GM19328 (cell line): ENCODE results near the gene MED20.

ENCODE experiments used
- ATAC-seq: cut with Tn5 transposase; IDR thresholded peaks from one replicate; pipeline ENCODE4 v1.9.1; 2021; ENCODE audit warnings: mild to moderate bottlenecking, moderate library complexity; ENCODE audit not compliant: unreplicated experiment

MED20 gene

DNA sequence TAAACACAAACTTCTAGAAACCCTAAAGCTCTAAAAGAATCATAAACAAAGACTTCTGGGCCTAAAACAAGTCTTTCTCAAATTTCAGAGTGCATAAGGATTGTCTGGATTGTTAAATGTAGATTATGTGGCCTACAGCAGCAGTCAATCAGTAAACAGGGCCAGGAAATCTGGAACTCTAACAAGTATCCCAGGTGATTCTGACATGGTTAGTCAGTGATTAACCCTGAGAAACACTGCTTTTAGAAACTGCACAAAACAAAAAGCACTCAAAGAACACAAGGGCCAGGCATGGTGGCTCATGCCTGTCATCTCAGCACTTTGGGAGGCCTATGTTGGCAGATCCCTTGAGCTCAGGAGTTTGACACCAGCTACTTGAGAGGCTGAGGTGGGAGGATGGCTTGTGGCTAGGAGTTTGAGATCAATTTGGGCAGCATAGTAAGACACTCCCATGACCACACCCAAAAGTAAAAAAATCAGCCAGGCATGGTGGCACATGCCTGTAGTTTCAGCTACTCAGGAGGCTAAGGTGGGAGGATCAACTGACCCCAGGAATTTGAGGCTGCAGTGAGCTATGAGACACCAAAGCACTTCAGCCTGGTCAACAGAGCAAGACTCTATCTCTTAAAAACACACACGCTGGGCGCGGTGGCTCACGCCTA, 5.9 kb downstream of the MED20 start:
- ATAC-seq, result no peak

- no peak for ATAC-seq
These were observed 6.6 kb downstream of the MED20 start for GRCh38 chr6:41914343-41914742.

DNA sequence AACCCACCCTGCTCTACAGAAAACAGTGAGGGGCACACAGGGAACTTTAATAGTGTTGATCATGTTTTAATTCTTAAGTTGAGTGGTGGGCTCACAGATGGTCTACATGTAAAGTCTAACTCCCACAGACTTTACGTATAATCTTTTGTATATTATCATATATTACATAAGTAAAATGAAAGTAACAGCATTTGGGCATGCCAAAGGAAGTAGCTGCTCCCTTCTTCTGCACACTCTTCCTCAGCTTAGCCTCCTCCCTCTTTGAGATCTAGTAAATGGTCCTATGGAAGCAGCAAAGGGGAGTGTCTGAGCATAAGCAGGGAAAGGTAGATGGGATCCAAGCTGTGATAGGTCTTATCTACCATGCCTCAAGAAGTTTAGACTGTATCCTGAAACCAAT, 11.2 kb downstream of the MED20 start:
- ATAC-seq, result no peak

DNA sequence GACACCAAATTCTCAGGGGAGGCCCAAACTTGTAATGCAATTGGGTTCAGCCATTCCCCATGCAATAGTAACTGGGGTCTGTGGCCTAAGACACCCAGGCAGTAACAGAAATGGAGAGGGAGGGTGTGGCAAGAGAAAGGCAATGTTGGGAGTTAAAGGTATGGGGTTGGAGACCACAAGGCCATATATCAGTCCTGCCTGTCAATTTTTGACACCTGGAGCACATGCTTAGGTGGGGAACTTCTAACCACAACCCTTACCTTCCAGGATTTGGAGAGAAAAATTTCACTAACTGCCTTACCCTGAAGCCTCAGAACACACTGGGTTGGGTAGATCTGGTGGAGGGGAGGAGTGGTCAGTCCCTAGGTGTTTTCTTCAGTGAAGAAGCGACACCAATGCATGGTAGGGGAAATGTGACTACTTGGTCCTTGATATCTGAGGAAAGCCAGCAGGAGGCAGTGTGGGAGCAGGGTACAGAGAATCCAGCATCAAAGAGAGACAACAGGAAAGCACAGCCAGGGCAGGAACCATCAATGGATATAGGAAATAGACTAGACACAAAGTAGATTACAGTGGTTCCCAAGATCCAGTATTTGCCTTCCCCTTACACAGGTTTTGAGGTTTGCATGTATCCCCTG, 18.9 kb downstream of the MED20 start:
- no peak for ATAC-seq

DNA sequence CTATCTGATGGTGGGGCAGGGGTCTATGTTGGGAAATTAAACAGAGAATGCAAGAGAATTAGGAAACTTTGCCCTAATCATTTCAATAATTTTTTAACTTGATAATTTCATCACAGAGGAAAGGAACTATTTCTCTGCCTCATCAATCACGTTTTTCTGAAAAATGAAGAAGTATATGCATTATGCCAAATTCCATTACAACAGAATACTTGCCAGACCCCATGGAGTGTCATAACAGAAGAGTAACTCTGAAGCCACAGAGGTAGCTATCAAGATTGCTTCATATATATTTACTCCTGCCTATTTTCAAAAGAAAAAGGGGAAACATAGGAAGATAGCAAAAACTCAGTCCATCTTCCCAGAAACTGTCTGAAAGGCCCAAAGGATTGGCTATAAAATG, 20.1 kb downstream of the MED20 start:
- ATAC-seq, result no peak

DNA sequence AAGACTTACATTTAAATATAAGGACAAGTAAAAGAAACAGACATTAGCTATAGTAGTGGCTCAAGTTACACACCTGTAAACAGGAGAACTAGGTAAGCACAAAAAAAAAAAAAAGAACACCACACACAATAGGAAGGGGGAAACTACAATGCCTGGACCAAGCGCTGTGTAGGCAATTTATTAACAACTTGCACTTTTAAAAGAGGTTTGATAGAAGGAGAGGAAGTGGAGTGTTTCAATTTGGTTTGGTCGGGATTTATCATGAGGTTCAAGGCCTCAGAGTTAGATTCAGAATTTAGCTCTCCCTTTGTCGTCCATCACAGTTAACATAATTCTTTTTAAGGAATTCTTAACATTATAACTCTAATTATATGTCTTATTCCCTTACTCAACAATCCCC, 24.7 kb downstream of the MED20 start:
- no peak for ATAC-seq

DNA sequence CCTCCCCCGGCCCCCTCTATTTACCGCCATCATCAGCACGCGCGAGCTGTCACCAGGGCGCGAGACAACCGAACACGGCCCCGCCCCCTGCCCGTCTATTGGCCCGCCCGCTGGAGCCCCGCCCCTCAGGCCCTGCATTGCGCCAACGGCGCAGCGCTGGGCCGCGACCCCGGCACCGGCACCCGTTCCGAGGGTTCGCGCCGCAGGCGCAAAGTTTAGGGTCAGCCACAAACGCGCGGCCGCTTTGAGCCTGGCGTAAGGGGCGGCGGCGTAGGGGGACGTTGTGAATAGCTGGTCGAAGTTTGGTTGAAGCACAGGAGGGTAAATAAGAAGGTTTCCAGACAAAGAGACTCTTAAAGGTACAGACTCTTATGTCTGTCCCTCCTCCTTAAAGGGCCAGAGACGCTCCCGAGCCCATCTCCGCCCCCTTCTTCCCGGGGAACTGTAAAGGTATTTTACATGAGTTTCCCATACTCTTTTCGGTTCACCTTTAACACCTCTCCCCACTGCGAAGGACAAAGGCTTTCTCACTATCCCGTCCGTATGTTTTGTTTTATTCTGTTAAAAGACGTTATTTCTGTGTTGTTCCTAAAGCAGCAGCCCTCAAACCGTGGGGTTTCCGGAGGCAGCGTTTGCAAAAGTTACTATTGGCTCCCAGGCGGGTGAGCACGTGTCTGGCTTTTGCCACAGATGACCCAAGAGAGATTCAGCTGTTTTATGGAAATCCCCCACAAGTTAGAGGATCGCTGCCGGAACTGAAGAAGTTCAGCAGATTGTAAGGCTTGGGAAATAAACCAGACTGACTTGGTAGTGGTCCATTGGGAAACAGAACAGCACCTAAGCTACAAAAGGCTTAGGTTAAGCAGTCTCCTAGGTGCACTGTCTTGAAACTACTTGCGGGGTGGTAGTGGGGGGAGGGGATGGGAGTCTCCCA, 25.4 kb downstream of the MED20 start, which contains the start of gene USP49:
Gene USP49, minus strand, starts transcription at position 76 of the 934 bp plus-strand sequence. CDS start 88,392 bp downstream, outside the sequence.
- peak; percentile 71 for ATAC-seq

GRCh38 chr6:41894366-41895299, 26.3 kb downstream of the MED20 start:
- peak; percentile 18 for ATAC-seq

DNA sequence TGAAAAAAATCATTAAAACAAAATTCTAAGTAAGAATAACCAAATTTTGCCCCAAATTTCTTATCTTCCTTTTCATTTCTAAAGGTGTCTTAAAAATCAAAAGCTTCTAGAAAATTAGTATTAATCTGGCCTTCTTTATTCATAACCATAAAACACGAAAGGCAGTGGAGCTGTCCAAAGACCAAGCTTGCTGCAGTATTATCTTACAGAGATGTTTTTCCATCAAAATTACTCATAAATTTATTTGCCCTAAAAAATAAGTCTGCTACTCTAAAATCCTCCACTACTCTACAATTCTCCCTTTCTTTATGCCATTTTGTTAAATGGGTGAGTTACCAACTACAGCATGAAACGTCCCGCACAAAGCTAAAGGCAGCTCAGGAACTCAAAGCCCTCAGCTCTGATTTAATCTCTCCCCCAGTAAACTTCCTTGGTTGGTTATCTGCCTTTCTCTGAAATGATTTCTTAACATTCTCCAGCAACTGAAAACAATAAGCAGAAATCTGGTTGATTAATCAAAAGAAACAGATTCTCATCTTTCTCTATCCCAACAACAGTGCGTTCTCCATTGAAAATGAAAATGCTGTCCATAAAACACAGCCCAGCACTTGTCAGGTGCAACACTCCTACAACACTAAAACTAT, 27.9 kb downstream of the MED20 start:
- no peak for ATAC-seq

DNA sequence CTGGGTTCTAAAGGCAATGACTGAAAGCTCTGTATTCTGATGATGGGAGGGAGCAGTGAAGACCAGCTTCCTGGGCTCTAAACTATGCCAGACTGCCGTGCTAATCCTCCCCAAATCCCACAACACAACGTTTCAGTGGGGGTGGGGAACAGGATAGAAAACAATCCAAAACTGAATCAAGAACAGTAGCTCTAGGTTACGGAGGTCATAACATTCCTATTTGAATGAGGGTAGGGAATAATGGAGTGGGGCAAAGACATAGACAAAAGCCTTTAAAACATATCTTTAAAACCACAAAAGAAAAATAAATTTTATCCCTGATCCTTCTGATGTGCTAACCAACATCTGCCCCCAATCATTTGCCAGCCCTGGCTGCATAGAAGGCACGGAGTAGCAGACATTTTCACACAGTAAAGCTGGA, 33.6 kb downstream of the MED20 start:
- ATAC-seq, result no peak

GRCh38 chr6:41885930-41886329, 35.0 kb downstream of the MED20 start:
- no peak for ATAC-seq

DNA sequence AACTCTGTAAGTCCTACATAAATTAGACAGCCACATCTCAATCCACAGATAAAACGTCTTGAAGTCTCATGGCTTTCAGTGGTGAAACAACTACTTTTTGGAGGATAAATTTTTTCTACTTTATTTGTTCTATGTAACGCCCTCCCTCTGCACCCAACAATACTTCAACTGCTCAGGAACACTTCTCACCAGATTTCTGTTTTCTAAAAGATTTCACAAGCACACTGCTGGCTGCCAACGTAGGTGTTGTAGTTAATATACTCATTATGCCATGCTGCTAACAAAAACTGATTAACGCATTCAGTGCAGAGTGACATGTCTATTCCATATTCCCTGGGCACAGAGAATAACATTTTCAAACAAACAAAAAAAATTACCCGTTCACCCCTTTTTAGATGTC, 36.0 kb downstream of the MED20 start:
- ATAC-seq, result no peak

- no peak for ATAC-seq
These were observed 39.4 kb downstream of the MED20 start for GRCh38 chr6:41881506-41881905.

DNA sequence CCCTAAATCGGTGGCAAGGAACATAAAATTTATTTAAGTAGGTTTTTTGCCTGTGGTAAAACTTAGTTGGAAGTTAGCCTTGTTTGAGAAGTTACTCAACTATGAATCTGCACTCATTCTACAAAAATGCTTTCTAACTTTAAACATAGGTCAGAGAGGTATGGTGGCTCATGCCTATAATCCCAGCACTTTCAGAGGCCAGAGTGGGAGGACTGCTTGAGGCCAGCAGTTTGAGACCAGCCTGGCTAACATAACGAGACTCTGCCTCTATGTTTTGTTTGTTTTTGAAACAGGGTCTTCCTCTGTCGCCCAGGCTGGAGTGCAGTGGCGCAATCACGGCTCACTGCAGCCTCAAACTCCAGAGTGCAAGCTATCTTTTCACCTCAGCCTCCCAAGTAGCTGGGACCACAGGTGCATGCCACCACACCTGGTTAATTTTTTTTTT, 42.0 kb downstream of the MED20 start:
- ATAC-seq, result no peak

- no peak for ATAC-seq
These were observed 42.7 kb downstream of the MED20 start for GRCh38 chr6:41878246-41878645.

DNA sequence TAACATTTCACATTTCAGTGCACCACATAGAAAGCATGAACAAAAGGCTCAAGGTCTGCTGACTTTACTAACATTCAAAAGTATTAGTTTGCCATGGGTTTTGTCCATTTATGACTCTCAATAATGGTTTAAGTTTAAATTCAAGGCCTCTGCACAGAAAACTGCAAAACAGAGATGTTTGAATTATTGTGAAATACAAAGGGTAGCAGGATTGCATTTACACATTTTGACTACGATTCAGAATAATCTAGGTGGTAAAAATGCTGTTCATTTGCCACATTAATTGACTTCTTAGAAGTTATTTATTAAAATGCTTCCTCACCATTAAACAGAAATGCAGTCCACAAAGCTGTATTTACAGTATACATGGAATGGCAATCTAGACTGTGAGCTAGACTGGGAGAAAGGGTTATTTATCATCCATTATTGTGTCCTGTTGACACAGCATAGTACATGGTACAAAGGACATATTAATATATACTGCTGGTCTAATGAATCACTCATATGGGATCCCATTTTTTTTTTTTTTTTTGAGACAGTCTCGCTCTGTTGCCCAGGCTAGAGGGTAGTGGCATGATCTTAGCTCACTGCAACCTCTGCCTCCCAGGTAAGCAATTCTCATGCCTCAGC, 43.8 kb downstream of the MED20 start:
- ATAC-seq, result no peak

- ATAC-seq, result no peak
These were observed 46.2 kb downstream of the MED20 start for GRCh38 chr6:41874741-41875140.

DNA sequence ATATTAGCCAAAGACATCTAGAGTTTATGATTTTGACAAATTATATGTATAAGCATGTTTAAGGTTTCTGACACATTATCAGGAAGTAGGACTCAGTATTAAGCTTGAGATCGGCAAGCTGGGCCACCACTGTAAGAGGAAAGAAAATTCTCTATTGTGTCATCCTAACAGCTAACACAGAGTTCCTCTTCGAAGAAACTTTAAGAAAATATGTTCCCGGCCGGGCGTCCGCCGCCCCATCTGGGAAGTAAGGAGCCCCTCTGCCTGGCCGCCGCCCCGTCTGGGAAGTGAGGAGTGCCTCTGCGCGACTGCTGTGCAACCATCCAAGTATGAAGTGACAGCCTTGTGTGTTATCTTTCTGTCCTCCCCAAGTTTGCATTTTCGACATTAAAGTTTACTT, 48.8 kb downstream of the MED20 start:
- no peak for ATAC-seq

DNA sequence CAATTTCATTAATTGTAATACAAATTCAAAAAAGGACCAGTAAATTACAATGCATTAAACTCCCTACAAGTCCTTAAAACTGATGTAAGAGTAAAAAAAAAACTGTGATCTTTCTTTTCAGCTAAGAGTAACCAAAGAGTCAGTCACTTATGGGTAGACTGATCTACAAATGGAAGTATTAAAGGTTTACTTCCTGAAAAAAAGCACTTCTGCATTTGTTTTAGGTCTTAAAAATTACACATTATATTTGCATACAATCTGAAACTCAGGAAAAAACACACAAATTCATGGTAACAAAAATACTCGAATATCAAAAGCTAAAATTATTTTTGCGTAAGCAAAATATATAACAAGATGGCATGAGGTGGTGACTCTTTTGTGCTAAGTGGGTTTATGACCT, 49.2 kb downstream of the MED20 start:
- ATAC-seq, result no peak

DNA sequence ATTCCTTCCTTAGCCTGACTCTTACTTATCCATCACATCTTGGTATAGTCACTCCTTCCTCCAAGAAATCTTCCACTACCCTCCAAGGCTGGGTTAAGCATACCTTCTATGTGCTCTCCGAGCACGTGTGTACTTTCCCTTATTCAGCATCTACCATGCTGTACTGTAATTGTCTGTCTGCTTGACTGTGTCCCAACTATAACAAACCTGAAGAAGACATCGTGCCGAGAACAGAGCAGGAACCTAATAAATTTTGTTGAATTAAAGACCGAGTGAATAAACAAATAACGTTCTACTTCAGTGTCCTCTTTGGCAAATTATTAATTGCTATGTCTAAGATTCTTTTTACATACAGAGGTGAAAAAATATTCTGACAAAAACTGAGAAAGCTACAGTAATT, 61.6 kb downstream of the MED20 start:
- ATAC-seq, result no peak
